GM19455 (cell line): ENCODE results near the gene POMT1.

ENCODE experiments used
- ATAC-seq: cut with Tn5 transposase; IDR thresholded peaks from one replicate; pipeline ENCODE4 v1.9.1; 2021; ENCODE audit not compliant: unreplicated experiment

Gene POMT1

DNA sequence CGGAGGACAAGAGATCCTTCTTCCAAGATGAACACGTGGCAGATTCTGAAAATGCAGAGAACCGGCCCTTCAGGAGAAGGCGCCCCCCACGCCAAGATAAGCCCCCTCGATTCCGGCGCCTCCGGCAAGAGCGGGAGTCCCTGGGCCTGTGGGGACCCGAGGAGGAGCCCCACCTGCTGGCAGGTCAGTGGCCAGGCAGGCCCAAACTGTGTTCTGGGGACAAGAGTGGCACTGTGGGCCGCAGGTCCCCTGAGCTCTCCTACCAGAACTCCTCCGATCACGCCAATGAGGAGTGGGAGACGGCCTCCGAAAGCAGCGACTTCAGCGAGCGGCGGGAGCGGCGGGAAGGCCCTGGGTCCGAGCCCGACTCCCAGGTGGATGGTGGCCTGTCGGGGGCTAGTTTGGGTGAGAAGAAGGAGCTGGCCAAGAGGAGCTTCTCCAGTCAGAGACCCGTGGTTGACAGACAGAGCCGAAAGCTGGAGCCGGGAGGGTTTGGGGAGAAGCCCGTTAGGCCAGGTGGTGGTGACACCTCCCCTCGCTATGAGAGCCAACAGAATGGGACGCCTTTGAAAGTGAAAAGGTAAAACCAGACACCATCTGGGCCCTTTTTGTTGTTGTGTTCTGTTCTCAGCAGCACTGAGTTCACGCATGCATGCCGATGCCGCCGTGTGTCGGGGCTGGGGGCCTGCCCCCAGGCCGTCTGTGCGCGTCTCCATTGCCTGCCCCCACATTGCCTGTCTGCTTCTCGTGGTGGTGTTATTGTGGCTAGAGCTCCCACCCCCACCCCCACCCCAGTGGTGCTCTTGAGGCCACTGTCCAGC lies 26.6 kb upstream of the POMT1 start:
- ATAC-seq: no peak

DNA sequence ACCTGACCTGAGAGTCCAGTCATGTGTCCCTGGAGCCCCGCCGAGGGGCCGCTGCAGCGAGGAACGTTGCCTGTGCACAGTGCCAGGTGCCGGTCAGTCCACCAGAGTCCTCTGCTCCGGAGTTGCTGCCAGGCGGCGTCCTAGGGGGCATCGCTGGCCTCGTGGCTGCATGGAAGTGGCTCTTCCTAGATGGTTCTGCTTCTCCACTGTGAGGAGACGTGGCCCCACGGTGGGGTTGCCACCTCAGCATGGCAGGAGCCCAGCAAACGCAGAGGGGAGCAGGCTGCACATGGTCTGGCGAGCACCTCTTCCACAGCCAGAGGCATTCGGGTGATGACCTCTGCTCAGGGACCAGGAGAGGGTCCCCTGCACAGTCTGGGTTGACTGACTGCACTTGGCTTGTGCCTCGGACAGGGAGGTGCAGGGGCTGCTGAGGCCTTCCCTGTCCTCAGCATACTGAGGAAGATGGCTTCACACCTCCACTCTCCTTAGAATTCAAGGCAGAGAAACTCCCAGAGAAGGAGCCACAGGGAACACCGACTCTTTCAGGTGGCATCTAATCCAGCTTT lies 25.9 kb upstream of the POMT1 start:
- ATAC-seq: no peak

DNA sequence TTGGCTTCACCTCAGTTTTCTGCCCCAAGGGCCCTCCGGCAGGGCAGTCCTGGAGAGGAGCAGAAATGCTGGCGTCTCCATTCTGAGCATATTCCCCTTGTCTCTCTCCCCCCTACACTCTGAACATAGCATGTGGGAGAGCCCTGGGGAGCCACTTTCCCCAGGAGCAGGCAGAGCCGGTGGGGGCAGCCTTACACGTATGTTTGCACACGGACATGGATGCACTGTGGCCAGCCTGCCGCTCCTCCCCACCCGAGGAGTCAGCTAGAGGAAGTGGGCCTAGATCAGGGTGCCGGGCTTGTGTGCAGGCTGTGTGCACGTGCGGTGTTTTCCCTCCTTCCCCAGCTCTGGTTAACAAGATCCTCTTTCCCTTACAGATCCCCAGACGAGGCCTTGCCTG lies 25.4 kb upstream of the POMT1 start:
- ATAC-seq: no peak

DNA sequence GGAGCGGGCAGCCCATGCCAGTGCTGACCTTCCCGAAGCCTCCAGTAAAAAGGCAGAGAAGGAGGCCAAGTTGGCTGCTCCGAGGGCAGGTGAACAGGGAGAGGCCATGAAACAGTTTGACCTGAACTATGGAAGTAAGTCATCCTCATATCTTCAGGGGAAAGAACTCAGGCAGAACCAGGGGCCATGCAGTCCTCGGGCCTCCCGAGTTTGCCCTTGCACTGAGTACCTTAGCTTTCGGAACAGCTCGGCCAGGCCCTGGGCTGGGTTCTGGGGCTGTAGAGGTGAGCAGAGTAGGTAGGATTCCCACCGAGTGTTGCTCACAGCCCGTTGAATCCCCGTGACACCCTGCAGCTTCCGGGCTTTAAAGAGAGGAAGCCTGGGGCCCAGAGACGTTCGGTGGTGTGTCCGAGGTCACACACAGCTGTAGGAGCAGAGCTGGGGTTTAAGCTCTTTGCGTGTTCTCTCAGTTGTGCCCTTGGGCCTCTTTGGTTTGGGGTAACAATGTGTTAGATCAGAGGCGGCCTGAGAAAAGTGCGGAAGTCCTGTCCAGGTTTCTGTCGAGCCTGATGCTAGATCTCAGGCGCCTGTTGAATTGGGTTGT lies 24.8 kb upstream of the POMT1 start:
- no peak for ATAC-seq

DNA sequence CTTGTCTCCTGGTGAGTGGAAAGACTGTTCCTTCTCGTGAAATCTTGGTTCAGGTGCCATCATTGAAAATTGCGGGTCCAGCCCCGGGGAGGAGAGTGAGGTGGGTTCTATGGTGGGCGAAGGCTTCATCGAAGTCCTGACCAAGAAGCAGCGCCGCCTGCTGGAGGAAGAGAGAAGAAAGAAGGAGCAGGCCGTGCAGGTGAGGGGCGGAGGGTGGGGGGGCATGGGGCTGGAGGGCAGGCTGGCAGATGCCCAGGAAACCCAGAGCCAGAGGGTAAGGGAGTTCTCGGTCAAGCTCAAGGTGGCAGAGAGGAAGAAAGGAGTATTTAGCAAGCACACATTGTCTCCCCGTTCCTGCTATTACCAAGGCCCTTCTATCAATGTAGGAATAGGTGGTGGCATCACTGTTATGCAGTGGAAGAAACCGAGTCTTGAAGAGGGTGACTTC lies 24.3 kb upstream of the POMT1 start:
- ATAC-seq: no peak

DNA sequence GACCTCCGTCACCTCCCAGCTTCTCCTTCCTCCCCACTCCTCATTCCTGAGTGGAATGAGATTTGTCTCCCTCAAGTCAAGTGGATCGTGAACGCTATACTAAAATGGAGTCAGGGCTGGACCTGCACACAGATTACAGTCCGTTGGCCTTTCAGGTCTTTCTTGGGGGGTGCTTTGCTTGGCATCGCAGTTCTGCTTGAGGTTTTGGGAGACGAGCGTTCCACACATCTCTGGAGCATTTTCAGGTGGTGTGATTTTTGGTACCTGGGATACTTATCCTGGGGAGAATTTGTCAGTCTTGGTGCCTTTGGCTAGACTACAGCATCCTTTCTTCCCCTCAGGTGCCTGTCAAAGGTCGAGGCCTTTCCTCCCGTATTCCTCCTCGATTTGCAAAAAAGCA lies 23.8 kb upstream of the POMT1 start:
- ATAC-seq: no peak

DNA sequence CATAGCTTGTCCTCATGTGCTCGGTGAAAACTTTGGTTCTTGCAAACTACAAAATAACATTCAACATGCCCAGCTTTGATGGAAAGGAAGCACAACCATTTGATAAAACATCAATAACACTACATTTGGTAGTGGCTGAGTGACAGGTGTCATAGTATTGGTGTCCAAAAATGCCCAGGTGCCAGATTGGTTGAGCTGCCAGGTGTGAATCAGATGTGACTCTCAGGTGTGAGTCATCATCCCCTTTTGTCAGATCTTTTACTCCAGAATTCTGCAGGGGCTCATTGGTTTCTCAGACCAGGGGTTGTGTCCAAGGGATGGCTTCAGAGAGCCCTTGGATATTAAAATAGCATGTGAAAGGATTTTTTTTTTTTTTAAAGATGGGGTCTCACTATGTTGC lies 22.5 kb upstream of the POMT1 start:
- ATAC-seq: no peak

DNA sequence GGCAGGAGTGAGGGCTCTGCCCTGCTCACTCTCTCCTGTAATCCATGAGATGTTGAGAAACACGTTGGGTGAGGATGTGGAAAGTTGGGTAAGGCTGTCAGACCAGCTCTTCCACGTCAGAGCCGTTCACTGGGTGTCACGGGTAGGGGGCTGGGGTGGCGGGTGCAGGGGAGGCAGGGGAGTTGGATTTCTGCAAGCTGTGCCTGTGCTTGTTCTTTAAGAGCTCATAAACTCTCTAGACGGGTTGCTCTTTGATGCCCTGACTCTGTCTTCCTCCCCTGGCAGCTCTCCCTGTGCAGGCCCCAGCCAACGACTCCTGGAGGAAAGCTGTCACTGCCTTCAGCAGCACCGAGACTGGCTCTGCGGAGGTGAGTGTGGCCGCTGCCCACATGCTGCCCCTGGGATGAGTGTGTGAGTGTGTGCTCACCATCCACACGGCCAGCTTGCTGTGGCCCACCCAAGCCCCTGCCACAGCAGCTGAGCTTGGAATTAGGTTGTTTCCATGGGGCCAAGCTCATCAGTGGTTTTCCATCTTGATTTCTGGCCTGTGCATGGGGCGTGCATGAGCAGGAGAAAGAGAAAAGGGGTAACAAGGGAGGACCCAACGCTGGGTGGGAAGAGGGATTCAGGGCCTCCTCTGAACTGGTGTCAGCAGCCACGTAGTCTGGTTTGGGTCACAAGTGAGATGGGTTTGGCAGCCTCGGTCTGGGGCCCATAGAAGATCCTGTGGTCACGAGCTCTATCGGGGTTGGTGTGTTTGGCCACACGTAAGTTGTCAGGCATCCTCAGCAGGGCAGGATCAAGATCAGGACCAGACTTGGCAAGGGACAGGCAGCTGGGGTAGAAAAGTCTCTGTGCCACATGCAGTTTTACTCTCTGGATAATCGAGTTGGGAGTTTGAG lies 21.0 kb upstream of the POMT1 start:
- no peak for ATAC-seq

DNA sequence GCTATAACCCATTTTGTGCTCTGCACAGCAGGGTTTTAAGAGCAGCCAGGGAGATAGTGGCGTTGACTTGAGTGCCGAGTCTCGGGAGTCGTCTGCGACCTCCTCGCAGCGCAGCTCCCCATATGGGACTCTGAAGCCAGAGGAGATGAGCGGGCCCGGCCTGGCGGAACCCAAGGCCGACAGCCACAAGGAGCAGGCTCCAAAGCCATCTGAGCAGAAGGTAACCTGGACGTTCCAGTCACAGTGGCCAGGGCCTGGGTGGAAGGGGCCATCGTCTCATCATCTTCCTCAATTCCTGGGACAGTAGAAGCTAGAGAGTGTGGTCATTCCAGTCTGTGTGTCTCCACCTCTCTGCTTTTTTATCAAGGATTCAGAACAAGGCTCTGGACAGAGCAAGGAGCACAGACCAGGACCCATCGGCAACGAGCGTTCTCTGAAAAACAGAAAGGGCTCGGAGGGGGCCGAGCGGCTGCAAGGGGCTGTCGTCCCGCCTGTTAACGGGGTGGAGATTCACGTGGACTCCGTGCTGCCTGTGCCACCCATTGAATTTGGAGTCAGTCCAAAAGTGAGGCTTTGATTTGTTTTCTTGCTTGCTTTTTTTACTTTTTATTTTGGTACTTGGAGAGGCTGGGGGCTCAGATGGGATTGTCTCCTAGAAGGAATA lies 20.2 kb upstream of the POMT1 start:
- no peak for ATAC-seq

DNA sequence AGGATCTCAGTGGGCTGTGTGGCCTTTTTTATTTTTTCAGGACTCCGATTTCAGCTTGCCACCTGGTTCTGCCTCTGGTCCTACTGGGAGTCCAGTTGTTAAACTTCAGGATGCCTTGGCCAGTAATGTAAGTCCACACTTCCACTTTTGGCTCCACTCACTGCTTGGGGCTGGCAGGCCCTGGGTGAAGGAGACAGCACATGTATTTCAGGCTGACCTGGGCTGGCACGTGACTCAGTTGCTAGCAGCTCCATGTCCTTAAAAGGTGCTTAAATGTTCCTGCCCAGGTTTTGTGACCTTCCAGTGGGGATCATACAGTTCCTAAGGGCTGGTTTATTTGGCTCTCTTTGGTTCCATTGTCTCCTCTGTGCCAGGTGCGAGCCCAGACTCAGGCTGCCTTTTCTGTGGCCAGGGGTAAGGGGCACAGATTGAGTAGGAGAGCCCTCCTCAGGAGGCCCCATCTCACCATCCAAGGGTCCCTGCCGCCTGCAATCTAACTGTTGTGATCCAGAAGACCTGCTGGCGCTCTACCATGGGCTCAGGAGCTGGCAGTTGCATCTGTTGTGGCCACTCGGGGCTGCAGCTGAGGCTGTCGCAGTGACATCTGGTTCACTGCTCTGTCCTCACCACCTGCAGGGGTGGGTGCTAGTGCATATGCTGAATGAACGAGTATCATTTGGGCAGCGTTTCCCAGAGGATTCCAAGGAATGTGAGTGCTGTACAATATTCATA lies 19.2 kb upstream of the POMT1 start:
- no peak for ATAC-seq

DNA sequence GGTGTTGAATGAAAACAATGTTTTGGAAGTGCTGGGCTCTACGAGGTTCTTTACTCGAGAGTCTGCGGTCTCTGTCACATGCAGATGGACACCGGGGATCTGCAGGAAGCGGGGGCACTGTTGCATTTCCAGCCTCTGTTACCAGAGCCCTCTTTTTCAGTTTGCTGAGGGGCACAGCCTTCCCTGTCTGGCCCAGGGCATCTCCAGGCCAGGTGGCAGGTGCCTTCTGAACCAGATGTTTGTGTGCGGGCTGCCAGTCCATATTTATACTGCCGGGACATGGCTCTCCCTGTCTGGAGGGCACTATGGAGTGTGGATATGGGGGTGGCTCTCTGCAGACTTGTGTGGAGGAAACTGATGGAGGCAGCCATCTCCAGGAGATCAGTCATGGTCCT lies 18.7 kb upstream of the POMT1 start:
- ATAC-seq: no peak

DNA sequence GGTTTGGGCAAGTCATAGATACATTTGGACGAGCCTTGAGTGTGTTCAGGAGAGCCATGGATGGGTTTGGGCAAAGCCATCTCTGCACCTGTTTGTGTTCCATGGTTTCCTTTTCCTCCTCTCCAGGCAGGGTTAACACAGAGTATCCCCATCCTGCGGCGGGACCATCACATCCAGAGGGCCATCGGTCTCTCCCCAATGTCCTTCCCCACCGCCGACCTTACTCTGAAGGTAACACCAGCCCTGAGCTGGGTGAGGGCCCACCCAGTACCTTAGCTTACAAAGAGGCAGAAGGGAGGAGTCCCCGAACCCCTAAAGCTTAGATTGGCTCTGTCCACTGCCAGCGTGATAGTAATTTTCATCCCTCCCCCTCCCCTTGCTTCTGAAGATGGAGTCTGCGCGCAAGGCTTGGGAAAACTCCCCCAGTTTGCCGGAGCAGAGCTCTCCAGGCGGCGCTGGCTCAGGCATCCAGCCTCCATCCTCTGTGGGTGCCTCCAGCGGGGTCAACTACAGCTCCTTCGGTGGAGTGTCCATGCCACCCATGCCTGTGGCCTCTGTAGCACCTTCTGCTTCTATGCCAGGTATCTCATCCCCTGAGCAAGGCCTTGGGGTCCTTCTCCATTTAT lies 18.0 kb upstream of the POMT1 start:
- ATAC-seq: no peak

DNA sequence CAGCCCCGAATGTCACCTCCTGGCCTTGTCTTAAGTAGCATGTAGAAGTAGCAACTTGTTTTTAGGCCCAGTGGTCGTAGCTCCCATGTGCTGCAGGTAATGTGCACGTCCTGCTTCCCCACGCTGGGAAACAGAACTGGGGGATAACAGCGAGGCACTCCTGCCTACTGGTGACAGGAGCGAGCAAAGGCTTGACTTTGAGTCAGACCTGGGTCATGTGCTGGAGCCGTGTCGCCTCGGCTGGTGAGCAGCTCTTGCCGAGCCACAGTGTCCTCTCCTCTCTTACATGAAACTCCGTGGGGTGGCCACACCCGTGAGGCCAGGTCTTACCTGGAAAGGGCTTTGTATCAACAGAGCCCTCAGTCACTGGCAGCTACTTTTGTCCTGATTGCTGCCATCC lies 17.5 kb upstream of the POMT1 start:
- ATAC-seq: no peak

DNA sequence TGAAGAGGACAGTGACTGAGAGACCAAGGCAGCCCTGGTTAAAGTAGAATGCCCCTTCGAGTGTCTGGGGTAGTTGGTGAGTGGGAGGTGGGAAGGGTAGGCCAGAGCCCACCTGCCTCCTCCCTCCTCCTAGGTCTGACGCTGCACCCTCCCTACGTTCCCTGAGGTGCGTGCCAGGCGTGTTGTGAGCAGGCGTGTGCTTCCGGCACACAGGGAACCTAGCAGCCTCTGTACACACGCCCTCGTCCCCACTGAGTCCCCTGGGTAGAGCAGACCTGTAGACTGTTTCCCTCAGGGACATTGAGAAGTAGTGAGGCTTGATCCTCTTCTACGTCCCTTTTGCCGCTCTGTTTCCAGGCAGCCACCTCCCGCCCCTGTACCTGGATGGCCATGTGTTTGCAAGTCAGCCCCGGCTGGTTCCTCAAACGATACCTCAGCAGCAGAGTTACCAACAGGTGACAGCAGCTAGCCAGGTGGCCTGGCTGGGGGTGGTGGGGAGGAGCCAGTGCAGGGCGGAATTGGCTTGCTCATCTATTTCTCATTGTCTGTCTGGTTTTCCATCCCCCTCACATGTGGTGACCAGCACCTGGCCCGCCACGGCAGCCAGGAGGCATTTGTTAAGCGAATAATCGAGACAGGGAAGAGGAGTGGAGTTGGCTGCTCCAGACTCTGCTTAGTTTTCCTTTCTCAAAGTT lies 16.8 kb upstream of the POMT1 start:
- ATAC-seq: no peak

DNA sequence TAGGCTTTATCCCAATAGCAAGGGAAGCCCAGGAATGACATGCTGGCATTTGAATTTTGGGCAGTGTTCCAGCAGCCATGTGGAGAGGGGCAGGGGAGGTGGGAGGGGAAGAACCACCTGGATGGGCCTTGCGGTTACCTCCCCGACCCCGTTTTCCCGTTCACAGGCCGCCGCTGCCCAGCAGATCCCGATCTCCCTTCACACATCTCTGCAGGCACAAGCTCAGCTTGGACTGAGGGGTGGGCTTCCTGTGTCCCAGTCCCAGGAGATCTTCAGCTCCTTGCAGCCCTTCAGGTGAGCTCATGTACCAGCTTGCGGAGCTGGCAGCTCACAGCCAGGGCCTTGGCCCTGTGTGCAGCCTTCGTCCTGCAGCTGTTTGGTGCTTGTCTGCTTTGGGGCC lies 15.7 kb upstream of the POMT1 start:
- ATAC-seq: no peak

DNA sequence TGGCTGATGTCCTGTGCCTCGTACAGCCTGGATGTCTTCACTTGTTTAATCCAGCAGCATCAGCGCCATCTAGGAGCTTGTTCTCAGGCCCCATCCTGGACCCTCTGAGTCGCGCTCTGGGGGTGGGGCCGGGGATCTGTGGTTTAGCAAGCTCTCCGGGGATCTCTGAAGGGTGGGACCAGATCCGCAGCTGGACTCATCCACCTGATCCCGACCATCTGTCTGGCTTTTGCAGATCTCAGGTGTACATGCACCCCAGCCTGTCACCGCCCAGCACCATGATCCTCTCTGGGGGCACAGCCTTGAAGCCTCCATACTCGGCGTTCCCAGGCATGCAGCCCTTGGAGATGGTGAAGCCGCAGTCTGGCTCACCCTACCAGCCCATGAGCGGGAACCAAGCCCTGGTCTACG lies 15.1 kb upstream of the POMT1 start:
- no peak for ATAC-seq

DNA sequence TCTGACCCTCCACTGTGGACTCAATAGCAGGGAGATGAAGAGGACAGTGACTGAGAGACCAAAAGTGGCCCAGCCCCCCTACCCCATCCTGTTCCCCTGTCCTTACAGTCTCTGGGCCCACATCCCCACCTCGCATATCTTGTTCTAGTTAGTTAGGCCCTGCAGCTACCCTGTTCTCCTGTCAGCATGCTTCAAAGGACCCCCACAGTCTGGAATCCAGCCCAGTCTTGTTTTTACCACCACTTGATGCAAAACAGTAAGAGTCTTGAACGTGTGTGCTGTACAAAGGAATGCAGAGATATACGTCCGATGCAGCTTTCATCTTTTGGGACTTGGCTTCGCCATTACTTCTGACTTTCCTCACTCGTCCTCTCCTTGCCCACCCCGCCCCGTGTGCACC lies 12.2 kb upstream of the POMT1 start:
- ATAC-seq: no peak

DNA sequence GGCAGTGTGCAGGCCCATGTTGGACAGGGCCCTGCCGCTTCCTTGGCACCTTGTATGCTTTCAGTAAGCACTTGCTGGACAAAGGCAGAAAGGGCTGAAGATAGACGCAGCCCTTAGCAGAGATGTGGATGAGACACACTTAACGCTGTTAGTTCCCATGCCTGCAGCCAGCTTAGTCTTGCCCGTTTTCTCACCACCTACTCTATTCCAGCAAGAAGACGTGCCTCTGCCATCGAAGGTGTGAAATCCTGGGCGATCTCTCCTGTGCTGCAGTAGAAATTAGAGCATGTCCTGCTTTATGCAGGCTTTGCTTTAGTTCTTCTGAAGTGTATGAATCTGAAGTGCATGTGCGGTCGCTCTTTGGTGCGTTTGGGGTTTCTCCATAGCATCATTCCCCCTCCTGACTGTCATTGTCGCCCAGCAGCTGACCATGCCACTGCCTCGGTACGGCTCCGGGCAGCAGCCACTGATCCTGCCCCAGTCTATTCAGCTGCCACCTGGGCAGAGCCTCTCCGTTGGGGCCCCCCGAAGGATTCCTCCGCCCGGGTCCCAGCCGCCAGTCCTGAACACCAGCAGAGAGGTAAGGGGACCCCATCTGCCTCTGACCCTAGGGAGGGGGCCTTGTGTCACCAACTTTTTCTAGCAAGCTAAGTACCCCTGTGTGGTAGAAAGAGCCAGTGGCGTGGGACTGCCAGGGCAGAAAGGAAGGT lies 11.6 kb upstream of the POMT1 start:
- no peak for ATAC-seq

DNA sequence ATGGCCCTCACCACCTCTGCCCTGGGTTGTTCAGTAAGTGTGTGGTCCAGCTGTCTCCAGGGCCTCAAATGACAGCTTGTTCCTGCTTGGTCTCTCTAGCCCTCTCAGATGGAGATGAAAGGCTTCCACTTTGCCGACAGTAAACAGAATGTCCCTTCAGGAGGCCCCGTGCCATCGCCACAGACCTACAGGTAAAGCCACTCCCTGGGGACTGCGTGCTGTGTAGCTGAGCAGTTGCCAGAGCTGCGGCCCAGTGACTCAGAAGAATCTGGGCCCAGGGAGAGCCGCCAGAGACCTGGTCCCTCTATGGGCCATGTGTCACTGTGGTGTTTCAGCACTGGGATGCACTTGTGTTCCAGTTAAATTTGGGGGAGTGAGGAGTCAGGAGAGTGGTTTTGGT lies 10.6 kb upstream of the POMT1 start:
- no peak for ATAC-seq
